CD1c-positive myeloid dendritic cell (primary cell): ENCODE measurements around the gene CACNA2D1.
"Not testable (repeated sequence)": the region's sequence is repeated elsewhere in the genome, so short reads cannot be mapped to it uniquely, and the experiment has no call there.

Experiments used
- DNase-seq: peaks from one replicate; pipeline ENCODE4 v3.0.0-alpha.2; 2016; ENCODE audit errors: extremely low spot score

Gene CACNA2D1

DNA sequence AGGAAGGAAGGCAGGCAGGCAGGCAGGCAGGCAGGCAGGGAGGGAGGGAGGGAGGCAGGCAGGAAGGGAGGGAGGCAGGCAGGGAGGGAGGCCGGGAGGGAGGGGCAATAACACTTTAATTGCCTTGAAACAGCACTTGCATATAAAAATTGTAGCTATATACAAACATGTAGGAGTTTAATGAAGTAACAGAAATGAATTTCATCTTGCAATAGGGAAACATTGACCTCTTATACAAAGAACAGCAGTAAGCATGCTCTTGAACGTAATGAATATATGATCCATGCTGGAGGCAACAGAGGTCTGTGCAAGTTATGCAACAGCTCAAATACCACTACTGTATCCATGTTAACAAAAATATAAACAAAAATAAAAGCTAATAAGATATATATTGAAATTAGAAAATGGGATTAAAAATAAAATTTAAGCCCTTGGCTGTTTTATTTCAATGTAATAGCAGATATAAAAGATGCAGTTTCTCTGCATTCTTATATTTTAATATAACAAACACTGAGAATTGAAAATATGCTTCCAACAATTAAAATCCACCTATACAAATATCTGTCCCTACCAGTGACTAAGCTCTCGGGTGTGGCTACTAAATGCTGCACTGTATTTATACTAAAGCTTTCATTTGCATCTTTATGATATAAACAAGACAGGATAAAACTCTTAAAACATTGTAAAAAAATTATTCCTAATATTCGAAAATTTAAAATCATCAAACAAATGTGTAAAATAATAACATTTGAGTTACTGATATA, 50.3 kb downstream of the CACNA2D1 start:
- DNase-seq: no peak

DNA sequence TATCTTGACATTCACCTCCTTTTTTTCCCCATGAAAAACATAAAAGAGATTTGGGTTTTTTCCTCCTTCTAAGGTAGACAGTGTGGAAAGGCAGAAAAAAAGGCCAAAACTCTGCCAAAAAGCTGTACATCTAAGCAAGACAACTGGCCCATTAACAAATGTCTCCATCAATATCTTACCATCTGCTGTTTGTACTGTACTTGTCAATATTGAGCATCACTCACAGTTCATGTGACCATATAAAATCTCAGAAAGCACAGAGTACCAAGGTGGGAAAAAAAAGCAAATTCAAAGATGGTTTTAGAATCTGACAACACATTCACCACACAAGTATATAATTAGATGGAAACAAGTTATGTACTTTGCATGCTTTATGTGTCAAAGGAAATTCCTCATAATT, 52.6 kb downstream of the CACNA2D1 start:
- DNase-seq: no peak

DNA sequence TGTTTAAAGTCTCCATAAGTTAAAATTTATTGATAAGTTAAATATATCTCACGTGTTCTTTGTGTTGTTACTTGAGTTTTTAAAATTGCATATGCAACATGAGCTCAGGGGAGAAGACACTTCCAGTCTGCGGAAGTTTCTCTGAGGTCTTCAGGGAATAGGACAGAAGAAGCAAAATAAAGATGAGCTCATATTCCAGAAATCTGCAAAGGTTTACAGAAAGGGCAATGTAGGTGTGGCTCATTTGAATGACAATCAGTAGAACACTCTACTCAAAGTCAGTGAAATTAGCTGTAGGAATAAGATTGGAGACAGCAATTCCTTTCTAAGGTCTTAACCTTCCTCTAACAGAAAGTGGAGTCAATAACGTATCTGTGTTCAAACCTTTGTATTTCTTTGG, 53.7 kb downstream of the CACNA2D1 start:
- DNase-seq: no peak

DNA sequence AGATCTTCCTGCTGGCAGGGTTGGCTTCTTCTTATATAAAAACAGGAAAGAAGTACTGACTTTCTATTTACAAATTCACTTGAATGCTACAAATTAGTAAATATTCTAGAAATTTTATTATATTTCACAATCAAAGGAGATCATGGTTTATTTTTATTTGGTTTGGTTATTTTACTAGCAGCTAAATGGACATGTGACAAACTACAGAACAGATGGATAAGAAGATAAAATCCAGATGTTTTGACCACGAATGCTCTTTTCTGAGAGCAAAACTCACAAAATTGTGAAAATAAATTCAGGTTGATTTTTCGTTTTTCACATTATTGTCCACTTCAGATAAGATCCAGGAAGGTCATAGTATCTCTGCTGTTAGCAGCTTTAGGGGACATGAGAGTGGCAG, 55.4 kb downstream of the CACNA2D1 start:
- DNase-seq: no peak

DNA sequence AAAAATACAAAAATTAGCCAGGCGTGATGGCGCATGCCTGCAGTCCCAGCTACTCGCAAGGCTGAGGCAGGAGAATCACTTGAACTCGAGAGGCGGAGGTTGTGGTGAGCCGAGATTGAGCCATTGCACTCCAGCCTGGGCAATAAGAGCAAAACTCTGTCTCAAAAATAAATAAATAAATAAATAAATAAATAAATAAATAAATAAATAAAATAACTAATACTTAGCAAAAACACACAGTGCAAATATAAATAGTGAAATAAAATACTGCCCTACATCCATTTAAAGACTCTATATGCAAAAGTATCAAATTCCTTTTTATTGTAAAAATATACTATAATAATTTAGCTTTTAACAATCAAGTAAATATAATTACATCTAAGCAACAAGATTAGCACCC, 57.0 kb downstream of the CACNA2D1 start:
- not testable (repeated sequence) for DNase-seq

DNA sequence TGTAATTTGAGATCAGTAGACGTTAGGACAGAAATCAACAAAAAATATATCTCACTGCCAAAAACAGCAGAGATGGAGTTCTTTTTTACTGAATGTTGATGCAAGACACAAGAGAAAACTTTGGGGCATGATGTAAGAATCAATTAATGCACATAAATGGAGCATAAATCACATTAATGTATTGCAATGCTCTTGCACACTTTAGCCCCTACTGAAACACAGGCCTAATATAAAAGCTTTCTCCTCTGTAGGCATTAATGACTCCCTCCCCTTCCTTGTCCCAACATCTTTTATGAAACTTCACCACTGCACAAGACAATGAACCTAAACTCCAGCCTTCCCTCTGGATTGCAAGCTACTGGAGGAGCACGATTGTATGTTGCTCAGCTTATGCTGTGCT, 58.8 kb downstream of the CACNA2D1 start:
- DNase-seq: no peak

DNA sequence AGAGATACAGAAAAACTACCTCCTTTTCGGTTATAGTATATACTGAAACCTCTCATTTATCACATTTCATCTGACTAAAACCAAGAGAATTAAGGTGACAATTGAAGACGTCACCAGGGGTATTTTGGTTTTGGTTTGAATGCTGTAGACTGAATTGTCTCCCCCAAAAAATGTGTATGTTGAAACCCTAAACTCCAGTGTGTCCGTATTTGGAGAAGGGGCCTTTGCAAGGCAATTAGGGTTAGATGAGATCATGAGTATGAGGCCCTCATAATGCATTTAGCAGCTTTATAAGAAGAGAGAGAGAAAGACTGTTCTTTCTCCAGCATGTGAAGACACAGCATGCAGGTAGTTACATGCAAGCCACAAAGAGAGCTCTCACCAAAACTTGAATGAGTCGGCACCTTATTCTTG, 59.5 kb downstream of the CACNA2D1 start:
- DNase-seq: no peak

DNA sequence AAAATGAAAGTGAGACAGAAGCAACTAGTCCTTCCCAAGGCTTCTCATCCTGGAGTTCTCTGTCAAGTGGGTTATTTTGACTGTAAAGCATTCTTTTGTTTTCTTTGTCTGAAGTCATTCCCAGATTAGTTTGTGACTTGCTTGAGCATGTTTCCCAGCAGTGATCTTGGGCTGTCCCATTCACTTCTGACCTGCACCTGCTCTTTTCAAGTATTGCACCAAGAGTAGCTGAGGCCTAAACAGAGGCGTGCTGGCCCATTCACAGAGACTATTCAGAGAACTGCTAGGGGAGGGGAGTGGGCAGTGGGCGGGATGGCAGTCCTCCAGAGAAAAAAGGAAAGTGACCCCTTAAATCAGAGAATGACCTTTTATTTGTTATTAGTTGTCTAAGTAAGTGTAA, 61.3 kb downstream of the CACNA2D1 start:
- DNase-seq: no peak

DNA sequence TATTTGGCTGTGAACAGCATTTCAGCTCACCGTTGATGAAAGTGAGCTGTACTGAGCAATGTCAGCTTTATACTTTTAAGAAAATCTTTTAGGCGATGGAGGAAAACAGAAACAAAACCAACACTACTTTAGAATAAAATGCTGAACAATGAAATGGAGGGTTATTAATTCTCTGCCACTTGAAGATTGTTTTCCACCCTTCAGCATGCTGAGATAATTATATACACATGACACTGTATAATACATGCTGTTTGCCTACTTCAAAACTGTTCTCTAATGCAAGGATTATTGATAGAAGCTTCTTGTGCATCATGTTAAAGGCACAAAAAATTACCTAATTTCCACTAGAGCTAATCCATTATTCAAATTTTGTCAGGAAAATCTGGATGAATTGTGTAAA, 66.8 kb downstream of the CACNA2D1 start:
- no peak for DNase-seq

DNA sequence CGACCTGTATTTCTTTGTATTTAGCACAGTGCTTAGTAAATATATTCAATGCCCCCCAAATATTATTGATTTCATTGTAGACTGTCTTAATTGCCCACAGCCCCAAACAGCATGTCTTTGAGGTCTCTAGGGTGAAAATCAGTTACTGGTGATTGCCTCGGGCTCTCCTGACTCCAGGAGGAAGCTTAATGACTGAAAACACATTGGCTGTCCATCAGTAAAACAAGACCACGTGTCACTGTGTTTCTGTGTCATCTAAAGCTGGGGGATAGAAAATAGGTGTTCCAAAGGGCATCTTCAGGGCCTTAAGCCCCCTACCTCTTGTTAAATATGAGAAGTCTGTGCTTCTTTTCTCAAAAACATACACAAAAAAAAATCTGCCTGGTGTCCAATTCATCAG, 67.9 kb downstream of the CACNA2D1 start:
- no peak for DNase-seq

DNA sequence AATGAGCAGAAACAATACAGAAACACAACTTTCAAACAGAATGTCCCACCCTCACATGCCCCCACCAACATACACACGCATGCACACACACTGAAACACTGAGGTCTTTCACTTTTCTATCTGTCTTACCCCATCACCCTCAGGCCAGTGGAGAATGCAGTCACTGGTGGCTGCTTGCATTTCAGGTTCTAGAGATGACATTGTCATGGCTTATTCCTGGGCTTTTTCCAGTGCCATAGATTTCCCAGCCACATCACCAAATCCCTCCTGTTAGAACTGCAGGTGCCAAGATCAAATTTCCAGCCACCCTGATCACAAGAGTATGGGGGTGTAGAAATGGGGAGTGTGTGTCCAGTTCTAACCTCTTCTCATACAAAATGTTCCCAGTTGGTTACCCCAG, 68.4 kb downstream of the CACNA2D1 start:
- no peak for DNase-seq

DNA sequence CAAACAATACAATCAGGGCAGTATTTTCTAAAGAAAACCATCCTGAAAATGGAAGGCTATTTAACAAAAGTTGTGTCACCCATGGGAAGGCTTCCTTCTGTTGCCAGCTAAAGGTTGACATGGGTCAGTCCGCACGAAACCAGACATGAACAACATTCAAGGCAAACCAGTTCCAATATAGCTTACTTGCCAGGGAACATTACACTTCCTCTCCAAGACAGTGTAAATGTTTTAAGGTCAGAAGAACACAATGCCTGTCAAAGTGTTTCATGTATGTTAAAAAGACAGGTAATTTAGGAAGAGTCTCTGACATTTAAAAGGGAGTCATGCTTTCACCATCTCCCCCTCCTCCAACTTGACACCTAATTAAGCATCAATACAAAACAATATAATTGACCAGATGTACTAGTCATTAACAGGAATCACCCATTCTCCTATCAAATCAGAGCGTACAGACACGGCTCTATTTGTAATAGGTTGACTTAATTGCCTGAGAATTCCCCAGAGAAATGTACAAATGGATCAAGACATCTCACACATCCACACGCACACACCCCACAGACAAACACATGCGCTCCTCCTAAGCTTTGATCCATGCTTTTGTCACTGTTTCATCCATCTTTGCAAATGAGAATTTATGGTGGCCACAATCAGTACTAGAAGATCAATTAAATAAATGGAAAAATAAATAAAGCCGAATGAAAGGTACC, 69.5 kb downstream of the CACNA2D1 start:
- DNase-seq: no peak

DNA sequence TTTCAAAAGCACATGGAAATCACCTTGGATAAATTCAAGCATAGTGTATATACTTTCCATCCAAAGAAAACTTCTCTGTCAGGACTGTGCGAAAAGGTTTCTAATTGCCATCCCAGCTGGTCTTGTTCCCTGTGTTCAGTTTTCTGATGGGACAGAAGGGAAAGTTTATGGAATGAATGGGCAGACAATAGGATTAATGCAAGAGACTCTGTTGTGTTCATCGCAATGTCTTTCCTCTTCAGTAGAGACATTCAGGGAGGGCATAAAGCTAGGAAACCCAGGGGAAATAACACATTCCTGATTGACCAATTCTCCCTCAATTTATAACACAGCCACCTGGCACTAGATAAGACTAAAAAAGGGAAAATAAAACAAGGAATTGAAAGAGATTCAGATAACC, 78.9 kb downstream of the CACNA2D1 start:
- no peak for DNase-seq

DNA sequence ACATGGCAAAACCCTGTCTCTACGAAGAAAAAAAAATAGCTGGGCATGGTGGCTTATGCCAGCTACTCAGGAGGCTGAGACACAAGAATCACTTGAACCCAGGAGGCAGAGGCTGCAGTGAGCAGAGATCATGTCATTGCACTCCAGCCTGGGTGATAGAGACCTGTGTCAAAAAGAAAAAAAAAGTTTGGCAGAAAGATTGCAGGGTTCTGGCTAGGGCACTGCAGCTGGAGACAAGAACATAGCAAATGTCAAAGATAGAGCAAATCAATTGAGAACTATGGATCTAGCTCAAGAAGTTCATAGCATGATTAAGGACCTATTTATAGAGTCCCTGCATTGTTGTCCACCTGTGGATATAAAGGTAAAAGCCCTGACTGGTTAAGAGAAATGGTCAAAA, 79.5 kb downstream of the CACNA2D1 start:
- no peak for DNase-seq

DNA sequence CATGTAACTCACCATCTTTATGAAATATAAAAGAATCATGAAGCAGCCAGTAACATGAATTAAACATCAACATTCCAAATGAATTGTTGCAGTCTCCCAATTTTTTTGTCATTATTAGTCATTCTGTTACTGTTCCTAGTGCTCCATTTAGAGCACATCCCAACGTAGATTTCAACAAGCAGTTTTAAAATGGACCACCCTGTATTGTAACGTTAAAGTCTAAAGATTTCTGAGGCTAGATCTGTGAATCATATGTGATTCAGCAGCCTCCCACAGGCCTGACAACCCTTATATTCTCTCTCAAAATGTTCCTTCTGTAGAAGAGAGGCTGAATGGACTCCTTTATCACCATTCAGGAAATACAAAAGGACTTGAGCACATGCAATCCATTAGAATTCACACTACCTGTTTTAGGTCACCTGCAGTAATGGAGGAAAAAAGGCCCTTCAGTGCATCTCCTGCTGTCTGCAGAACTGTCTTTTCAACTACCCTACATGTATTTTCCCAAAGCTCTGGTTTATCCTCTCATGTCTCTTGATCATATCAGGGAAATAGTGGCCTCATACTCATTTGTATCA, 81.4 kb downstream of the CACNA2D1 start:
- no peak for DNase-seq

DNA sequence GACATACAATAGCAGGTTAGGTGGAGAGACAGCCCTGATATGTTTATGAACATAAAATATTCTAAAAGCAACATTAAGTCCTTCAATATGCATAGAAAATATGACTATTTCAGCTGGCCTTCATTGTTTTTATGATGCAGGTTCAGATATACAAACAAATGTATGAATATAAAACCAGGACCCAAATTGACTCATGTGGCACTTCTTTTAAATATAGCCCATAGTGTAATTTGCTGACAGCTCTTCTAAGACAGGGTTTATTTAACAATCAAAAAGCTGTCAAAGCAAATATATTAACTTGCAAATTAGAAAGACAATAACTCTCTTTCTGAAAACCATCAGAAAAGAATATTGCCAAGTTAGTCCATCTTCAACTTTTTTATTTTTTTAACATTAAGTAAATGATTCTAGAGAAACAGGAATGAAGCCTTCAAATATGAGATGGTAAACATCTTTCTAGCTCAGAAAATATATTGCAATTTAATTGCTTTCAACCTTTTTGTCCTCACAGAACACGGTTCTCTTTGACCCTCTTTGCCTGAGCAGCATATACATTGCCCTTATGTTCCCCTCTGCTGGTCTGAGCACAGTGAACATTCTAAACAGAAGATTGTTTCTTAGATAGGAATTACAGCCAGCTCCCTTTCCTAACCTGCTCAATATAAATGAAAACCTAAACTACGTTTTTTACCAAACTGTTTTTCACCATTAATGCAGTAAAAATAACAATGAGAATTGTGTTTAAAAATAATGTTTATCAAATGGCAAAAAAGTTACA, 82.8 kb downstream of the CACNA2D1 start:
- DNase-seq: no peak

DNA sequence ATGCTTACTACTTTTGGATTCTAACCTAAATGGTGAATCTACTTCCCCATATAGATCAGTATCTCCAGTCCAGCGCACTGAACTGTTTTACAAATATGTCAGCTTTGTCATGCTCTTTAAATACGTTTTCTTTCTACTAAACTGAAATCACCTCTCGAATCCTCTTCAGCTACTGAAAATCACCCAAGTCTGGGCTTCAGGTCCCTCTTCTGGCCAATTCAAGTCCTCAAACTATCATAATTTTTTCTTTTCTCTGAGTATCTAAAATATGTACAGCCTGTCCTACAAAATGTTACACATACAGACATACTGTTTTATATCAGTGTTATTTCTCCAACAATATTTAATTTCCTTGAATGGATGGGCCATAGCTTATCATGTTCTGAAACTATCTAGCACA, 84.2 kb downstream of the CACNA2D1 start:
- no peak for DNase-seq

DNA sequence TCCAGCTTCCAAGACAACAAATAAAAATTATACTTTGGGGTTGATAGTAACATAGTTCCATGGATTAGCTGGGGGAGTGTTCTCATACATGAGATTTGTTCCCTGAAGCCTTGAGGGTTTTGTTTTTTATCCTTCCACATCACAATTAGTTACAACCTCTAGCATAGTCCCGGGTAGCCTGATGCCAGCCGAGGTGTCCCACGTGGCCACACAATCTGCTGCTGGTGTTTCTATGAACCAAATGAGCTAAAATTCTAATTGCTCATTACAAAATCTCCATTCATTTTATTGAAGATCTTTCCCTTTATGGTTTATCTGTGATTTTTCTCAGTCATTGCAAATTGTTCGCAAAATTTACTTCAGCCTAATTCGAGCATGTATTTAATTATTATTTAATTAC, 84.7 kb downstream of the CACNA2D1 start:
- no peak for DNase-seq

DNA sequence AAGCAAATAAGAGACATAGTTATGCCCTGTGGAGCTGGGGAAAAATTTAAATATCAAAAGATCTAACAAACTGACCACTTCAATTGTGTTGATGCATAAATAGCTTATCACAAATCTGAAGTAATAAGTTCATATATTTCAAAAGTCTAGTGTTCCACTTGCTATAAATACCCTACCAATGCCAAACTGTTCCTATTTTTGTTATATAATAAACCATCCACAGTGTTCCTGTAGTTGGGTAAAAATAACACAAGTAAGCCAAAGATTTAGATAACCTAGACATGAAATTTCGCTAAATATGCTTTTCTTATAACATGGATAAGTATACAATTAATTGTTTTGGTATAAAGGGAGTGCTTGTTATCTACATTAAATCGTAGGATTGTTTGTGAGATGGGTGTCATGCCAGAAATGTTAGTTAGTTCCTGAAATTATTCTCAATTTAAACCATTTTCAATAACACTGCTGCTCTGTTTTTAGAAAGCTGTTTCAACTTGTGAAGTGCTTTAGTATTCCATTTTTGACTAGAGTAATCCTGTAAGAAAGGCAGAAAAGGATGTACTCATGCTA, 85.5 kb downstream of the CACNA2D1 start:
- DNase-seq: no peak

DNA sequence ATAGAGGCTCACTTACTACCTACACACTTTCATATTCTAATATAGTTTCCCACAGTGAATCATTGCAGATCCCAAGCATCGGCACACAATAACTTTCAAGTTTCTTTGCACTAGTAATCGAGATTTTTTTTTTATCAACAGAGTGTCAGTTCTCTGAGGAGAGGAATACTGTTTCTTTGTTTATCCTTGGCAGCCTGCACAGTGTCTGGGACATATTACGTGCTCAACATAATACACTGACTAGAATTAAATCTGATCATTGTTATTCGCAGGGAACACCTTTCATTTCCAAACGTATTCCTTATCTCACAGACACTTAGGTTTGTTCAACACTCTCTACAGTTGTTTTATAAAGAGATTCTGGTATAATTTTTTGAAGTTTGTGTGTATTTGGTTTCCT, 95.3 kb downstream of the CACNA2D1 start:
- no peak for DNase-seq

DNA sequence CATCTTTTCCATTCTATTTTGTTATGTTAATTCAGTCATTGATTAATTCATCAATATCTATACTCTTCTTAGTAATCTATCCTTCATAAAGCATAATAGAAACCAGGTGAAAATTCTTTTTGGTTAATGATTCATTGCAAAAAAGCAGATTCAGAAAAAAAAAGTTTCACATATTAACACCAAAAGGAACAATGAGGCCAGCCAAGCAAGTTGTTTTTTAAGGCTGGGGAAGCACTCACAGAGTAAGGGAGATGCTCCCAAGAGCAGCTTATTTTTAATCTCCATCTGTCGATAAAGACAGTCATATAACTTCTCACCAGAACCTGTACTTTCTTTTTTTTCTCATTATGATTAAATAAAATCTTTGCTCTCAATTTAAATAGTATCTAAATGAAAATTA, 95.8 kb downstream of the CACNA2D1 start:
- DNase-seq: no peak

DNA sequence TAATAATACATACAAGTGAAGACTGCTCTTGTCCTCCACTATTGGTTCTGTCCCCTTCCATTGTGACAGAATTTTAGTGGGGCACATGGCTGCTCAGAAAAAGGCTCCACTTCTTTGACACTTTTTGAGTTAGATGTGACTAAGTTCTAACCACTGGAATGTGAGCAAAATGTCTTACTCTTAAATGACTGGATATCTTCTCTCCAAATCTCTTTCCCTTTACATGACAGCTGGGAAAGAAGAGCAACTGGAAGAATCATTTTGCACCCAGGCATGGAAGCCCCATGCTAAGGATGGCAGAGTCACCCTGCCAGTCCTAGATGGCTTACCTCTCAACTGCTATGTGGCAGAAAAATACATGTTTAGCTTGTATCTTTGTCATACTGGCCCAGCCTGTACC, 97.7 kb downstream of the CACNA2D1 start:
- no peak for DNase-seq
